Stimulated activated CD4-positive, alpha-beta T cell treated with anti-CD3 and anti-CD28 coated beads, Interleukin-12 subunit alpha, Interleukin-12 subunit beta, amount 100 ng/mL, for 48 hours (primary cell): ENCODE results near the gene PDCD1.
"Not testable (repeated sequence)": the region's sequence is repeated elsewhere in the genome, so short reads cannot be mapped to it uniquely, and the experiment has no call there.

Source experiments
- DNase-seq, 3 donors: peaks; one replicate each; pipeline ENCODE4 v3.0.0-alpha.2; 2020; ENCODE audit warnings: low read depth in 2 of 3, low spot score in 1 of 3

The PDCD1 gene

DNA sequence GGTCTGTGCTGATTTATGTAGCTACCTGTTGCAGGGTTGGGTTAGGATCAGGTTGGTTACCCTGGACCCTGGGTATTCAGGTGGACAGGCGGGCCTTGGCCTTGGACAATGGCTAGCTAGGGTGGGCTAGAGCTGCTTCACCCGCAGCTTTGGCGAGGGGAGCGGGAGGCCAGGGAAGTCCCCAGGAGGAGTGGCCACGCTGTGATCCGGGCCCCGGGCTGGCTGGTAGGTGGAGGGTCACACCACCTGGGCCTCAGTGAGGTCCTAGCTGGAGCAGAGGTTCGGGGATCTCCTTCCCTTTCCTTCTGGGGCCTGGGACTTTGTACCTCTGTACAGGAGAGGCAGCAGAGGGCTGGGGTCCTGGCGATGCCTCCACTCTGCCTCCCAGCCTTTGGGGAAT is 20.6 kb upstream of the PDCD1 start:
- DNase-seq = no peak

DNA sequence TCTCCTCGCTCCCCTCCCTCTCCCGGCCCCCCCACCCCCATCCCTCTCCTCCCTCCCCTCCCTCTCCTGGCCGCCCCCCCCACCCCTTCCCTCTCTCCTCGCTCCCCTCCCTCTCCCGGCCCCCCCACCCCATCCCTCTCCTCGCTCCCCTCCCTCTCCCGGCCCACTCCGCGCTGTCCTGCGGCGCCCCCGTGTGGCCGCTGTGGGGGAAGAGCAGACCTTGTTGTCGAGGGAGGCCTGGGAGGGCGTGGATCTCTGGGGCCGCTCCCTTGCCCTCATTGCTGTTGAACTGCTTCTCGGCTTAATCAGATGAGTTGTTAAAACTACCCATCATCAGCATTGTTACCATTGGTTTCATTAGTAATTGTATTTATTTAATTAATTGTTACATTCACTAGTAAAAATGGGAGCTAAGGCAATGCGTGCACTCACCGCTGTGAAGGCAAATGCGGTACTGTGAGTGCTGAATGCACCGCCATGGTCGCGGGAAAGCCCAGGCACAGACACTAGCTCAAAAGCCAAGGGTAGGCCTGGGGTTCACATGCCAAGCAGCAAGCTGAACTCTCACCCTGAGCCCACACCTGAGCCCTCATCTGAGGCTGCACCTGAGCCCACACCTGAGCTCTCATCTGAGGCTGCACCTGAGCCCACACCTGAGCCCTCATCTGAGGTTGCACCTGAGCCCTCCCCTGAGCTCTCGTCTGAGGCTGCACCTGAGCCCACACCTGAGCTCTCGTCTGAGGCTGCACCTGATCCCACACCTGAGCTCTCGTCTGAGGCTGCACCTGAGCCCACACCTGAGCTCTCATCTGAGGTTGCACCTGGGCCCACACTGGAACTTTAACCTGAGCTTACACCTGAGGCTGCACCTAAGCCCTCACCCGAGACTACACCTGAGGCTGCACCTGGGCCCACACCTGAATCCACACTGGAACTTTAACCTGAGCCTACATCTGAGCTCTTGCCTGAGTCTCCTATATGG is 19.6 kb upstream of the PDCD1 start:
- peak; percentile 71 to 73 (median 73) for DNase-seq

DNA sequence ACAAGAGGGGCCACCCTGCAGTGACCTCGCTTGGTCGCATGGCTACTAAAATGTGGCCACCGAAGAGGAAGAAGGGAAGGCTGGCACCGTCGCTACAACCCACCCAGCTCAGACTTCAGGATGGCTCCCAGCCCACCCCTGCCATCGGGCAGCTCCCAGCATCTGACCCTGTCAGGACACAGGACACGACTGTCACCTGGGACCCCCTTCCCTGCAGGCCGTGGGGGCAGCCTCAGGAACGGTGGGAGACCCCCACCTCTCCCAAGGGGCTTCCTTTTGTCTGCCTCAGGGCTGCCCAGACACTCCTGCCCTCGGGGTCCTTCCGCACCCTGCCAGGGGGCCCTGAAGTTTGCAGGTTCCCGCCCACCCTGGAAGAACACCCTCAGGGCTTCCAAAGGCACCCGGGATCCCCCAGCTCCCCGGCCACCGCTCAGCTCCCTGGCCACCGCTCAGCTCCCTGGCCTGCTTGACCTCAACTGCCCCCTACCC is 18.5 kb upstream of the PDCD1 start:
- no peak for DNase-seq

DNA sequence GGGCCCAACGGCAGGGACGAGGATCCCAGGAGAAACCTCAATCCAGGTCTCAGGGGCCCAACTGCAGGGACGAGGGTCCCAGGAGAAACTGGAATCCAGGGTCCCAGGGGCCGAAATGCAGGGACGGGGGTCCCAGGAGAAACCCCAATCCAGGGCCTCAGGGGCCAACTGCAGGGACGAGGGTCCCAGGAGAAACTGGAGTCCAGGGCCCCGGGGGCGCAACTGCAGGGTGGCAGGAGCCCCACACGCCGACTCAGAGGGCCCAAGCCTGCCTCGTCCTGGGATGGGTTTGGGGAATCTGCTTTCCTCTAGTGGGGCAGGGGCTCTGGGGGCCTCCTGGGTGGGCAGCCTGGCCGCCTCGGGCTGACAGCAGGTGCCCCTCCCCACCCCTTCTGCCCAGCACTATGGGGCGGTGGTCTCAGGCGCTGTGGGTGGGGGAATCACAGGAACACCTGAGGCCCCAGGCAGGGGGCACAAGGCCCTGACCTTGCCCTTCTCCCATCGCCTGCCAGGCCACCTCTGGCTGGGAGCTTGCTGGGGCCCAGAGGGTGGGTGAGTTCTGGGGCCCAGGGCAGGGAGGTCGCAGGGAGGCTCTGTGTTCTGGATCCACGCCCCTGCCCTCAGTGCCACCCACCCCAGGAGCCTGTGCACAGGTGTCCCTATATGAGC is 18.0 kb upstream of the PDCD1 start:
- no peak for DNase-seq

DNA sequence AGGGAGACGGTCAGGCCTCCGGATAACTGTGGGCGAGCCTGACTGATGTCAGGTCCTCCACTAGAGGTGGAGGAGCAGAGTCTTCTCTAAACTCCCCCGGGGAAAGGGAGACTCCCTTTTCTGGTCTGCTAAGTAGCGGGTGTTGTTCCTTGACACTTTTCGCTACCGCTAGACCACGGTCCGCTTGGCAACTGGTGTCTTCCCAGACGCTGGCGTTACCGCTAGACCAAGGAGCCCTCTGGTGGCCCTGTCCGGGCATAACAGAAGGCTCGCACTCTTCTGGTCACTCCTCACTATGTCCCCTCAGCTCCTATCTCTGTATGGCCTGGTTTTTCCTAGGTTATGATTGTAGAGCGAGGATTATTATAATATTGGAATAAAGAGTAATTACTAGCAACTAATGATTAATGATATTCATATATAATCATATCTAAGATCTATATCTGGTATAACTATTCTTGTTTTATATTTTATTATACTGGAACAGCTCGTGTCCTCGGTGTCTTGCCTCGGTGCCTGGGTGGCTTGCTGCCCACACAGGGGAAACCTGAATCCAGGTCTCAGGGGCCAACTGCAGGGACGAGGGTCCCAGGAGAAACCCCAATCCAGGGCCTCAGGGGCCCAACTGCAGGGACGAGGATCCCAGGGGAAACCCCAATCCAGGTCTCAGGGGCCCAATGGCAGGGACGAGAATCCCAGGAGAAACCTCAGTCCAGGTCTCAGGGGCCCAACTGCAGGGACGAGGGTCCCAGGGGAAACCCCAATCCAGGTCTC is 17.2 kb upstream of the PDCD1 start:
- DNase-seq = not testable (repeated sequence)

DNA sequence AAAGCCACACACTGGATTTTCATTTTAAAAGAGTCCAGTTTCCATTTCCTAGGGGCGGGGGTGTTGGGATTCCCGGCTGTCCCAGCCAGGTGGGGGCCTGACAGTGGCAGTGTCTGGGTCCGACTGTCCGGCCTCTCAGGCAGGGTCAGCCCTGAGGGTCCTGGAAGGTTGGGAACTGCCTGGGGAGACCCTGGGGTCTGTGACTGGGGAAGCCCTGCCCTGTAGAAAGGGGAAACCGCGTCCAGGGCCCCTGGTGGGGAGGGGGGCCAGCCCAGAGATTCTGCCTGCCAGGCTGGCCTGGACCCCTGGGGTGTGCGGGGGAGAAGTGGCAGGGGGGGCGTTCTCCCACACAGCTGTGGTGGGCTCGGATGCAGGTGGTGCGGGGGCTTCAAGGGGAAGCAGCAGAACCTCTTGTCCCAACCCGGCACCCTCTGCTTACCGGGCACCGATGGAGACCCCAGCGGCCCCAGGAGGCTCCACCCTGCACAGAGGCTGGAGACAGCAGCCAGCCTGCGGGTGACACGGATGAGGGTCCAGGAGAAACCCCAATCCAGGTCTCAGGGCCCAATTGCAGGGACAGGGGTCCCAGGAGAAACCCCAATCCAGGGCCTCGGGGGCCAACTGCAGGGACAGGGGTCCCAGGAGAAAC is 15.7 kb upstream of the PDCD1 start:
- DNase-seq = no peak

DNA sequence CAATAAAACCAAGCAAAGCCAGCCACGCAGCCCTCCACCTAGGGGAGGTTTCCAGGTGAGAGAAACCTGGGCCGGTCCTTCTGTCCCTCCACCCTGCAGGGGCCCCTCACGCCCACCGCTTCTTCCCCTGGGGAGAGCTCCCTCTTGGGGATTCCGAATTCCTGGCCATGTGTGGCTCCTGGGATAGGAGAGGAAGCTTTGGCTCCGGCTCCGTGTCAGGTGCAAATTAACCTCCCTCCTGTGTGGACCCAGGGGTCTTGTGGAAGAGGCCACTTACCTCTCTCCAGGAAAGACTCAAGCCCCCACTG is 15.1 kb upstream of the PDCD1 start:
- no peak for DNase-seq

DNA sequence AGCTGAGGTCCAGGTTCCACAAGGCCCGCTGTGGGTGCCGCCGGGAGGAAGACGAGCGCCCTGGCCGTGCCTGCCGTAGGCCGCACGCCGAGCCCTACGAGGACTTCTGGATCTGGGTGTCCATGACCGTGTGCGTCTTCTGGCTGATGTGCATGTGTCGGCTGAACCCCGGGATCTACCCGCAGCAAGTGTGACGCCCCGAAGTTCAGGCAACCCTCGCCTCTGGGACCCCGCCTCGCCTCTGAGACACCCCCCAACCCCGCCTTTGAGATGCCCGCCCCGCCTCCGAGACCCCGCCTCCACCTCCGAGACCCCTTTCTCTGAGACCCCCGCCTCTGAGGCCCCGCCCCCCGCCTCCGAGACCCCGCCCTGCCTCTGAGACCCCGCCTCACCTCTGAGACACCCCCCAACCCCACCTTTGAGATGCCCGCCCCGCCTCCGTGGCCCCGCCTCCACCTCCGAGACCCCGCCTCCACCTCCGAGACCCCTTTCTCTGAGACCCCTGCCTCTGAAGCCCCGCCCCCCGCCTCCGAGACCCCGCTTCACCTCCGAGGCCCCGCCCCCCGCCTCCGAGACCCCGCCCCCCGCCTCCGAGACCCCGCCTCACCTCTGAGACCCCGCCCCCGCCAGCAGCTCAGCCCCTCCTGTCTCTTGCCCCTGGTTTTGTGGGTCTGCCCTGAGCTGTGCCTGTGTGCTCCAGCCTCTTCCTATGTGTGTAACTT is 14.5 kb upstream of the PDCD1 start:
- no peak for DNase-seq

DNA sequence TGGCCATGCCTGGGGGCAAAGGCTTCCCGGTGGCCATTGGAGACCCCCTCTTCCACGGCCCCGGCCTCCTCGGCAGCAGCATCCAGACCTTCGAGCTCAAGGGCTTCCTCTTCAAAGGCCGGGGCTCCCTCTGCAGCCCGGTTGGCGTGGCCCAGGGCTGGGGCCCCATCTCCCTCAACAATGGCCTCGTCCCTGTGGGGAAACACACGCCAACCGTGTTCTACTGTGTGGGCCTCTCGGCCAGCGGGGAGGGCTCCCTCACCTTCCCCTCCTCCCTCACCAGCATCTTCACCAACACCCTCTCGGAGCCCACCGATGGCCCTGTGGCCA is 13.6 kb upstream of the PDCD1 start:
- no peak for DNase-seq

DNA sequence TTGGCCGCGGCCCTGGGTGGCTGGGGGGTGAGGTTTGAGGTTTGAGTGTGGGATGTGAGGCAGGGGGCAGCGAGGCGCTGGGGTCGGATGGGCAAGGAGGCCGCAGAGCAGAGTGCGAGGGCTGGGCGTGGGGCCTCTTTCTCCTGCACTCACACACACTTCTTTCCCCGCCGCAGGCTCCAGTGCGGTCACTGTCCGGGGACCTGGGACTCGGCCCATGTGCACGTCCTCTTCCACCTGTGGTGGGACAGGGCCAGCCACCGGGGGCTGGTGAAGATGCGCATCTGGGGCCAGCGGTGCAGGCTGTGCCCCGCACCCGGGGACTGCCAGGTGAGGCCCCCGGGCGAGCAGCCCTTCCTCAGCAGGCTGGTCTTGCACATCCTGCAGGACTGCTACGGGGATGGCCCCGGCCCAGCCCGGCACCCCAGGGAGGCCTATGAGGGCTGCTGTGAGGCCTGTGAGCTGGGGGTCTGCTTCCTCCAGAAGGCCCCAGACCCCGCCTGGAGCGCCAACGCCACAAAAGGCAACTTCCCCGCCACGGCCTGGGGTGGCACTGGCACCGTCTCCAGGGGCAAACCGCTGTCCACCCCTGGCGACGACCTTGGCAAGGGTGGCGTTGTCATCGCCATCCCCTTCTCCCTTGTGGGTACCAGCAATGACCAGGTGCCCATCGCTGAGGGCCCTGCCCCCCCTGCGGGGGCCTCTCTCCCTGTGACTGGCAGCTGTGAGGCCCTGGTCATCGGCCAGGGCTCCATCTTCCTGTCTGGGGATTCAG is 13.0 kb upstream of the PDCD1 start:
- no peak for DNase-seq

DNA sequence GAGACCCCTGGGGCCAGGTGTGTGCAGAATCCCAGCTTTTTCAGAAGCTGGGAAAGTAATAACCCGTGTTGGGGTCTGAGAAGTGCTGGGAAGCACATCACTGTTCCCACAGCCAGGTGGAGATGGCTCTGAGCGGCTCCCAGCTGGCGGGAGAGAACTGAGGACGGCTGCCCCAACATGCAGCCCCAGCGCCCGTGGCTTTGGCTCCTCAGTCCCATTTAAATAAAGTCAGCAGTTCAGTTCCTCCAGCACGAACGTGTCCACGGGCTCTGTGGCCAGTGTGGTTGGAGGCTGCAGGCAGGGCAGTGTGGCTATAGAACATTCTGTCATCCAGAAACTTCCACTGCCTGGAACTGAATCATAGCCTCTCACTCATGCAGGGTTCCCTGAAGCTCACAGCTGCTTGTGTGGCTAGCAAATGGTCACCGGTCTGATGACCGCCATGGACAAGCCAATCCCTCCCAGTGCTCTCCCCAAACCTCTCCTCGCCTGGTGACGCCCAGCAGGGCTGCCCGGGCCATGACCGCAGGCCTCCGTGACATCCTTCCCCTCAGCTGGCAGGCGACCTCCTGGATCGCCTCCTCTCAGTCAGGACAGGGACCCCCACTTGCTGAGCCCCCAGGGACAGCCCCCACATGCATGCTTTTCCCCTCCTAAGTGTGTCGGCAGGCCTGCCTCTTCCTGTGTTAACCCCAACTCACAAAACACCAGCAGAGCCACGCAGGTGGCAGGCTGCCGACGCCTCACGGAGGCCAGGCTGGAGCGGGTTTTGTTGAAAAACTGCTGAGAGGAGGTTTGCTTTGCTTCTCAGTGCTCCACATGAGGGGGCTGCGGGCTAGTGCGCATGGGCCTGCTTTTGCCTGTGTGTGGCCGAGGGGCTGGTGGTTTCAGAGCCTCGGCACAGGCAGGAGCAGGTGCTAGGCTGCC is 12.2 kb upstream of the PDCD1 start:
- no peak for DNase-seq

DNA sequence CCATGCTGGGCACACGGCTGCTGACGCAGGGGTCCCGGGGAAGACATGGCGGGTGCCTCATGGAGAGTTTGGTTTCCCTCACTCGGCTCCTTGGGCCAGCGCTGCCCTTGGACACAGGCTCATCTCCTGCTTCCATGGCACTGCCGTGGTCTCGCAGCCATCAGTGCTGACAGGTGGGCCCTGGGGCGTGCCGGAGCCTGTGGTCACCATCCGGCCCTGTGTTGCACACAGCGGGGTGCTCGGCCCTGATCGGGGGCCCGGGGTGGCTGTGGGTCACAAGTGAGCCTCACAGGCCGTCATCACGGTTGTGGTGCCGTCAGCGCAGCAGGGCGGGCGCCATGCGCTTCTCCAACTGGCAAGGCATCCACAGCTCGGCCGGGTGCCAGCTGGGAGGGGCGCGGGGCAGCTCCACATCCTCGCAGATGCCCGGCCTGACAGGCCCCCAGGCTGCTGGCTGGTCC is 11.4 kb upstream of the PDCD1 start:
- no peak for DNase-seq

DNA sequence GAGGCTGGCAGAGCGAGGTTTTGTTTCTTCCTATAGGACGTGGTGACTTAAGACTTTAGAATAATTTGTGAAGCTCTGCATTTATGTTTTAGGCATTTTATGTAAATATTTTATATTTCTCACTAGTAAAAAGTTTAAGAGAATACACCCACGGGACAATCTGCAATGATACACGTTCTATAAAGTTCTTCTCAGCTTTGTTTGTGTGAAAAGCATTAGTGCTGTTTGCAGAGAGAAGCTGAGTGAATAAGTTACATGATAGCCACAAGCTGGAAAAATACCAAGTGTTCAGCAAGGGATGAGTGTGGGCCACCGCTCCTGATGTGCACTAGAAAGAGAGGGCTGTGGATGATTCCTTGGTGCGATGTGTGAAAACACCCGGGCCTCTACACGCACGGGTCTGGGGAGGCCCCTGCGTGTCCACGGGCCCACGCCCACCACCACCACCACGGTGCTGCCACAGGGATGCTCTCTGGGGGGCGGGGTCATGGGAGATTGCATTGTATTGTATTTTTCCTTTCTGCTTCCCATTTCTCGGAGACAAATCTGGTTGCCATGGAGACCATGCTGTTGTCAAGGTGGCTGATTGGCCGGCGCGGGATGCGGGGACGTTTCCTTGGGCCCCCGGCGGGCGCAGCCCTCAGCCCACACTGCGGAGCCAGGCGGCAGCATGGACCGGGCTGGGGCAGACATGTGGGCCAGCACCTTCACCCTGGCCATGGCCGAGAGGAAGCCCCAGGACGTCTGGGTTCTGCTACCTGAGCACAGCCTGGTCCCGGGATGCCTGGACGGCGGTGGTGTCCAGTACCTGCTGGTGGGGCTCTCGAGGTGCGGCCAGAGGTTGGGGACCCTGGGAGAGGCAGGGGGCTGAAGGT is 10.6 kb upstream of the PDCD1 start, which contains the start of gene RTP5:
TSS of gene RTP5 (plus strand) at position 643 of the 875 bp plus-strand sequence. CDS start at position 671, 28 bp downstream.
- DNase-seq = no peak

DNA sequence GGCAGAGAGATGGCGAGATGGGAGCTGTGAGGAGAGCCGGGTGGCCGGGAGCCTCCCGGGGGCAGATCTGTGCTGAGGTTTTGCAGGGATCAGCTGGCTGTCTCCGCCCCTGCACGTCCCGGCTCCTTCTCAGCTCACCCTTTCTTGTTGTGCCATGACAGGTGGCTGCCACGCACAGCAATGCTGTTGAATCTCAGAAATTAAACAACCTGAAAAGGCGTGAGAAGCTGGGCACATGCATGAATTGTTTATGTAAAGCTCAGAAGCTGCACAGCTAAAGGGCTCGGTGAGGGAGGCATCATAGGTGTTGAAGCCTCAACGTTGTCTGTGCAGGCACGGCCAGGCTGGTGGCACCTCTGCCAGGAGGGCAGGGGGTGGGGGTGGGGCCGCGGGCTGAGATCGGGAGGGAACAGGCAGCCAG is 10.0 kb upstream of the PDCD1 start:
- DNase-seq = no peak

DNA sequence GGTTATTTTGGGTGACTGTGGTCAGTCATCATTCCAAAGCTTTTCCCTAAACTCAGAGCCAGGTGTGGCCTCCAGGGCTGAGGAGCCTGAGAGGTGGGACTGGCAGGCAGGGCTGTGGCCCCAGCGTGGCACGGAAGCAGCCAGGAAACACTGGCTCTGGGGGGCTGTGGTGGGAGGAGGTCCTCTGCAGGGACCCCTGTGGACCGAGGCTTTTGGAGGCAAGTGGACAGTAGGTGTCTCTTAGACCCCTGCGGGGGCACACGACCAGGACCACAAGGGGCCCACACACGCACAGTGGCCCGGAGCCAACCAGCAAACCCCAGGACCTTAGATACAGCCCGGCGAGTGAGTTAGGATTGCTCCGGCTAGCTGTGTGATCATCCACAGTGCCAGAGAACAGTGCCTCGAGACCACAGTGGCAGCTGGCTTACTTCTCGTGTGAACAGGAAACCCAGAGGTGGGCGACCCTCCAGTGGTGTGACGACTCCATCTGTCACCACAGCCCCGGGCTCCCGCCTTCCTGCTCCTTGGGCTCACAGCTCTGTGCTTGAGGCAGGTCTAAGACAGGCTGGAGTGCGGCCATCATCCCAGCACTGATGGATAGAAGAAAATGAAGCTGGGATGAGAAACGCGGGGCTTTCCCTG is 9.2 kb upstream of the PDCD1 start:
- DNase-seq = no peak

DNA sequence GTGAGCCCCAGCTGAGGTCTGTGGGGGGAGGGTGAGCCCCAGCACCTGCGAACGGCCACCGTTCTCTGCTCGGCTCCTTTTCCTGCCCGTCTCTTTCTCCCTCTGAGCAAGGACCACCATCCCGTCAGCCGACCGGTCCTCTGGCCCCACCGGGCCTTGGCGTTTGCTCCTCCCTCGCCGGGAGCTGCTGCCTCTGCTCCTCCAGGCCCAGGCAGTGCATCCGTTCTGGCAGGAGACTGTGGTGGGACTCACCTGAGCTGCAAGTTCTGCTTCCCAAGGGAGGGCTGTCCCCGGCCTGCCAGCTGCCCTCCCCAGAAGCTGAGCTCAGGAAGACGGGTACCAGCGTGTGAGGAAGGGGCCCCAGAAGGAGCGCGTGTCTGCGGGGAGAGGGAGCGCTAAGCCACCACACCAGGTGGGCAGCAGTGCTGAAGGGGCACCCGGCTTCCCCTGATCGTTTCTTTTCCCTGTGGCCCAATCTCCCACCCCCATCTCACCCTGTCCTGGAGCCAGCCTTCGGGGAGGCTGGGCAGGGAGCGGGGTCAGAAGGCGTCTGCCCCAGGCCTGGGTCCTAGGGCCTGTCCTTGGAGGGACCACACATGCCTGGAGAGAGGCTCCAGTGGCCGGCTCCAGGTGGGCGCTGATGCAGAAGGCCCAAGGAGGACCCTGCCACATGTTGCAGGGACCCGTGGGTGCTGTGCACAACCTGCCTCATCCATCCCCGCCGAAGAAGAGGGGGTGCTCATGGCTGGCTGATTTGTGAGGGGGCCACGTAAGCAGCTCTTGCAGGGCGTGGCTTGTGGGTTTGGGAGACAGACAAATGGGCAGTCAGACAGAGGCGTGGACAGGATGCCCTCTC is 8.3 kb upstream of the PDCD1 start:
- no peak for DNase-seq
